ENCODE data around the gene HDLBP. TPM values are rescaled to one million over a fixed set of nuclear protein-coding genes. Genes with fewer than 3 reads are reported as not detected.

Gene HDLBP
- total RNA-seq, 1 experiment from 2014 or later, result 350 TPM

DNA sequence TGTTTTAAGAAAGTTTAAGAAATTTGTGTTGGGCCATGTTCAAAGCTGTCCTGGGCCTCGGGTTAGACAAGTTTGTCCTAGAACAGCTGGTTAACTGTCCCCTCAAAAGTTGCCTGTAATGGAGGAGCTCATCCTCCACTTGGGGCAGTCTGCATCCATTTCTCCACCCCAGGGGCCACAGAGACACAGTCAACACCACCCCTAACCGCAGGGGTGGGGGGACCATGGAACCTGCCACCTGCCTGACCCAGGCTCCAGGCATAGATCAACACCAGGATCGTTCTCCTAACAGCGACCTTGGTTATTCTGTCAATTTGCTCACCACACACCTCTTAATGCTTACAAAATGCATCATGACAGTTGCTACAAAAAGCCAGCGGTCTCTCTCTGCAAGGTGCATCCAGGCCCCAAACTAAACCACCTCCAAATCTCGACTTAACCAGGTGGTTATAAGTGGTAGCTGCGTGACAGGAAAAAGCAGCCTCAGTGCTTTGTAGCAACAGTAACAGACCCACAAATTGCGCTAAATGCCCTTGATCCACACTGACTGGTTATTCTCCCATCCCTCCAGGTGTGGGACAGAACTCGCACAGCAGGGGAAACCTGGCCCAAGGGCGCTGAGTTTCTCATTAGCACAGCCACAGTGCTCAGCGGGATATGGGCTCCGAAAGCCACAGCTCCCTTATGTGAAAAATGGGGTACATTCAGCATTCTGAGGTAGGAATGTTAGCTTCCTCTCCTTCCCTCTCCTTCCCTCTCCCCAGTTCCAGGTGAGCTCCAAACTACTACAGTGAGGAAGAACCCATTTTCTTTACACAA is 48.0 kb downstream of the HDLBP start:
- Histone ChIP-seq H3K4me1 (peaks cover 11% of the 10 kb centered on the region; the same call in 1 of the 2 replicates), H3K36me3 (ENCODE audit: control insufficient read depth, insufficient read depth, low read length) (no peaks in the 10 kb centered on the region; the same call in 1 of the 2 replicates), H3K4me3 (ENCODE audit: low read depth, low read length) (no peak overlapping the region), H3K9me3 (no peaks in the 10 kb centered on the region), H3K27me3 (replicated peaks; ENCODE audit: control insufficient read depth, insufficient read depth, low read length) (no peaks in the 10 kb centered on the region)
- no peak for DNase-seq
- ChIA-PET CTCF (interaction anchor here (0.6 kb wide), 1 partner anchor 510 kb away, joined by 3 read pairs; no protein-coding TSS in a partner anchor), POLR2A (no interaction called here)
- no peaks in the 10 kb centered on the region for H3K9me3 Mint-ChIP-seq (ENCODE audit: unreplicated experiment)
- H3K4me1 Mint-ChIP-seq (ENCODE audit: low read depth, unreplicated experiment), result peaks cover 8% of the 10 kb centered on the region
- H3K27ac Mint-ChIP-seq (ENCODE audit: unreplicated experiment), result no peak overlapping the region
- TF ChIP-seq, protein P1, sequence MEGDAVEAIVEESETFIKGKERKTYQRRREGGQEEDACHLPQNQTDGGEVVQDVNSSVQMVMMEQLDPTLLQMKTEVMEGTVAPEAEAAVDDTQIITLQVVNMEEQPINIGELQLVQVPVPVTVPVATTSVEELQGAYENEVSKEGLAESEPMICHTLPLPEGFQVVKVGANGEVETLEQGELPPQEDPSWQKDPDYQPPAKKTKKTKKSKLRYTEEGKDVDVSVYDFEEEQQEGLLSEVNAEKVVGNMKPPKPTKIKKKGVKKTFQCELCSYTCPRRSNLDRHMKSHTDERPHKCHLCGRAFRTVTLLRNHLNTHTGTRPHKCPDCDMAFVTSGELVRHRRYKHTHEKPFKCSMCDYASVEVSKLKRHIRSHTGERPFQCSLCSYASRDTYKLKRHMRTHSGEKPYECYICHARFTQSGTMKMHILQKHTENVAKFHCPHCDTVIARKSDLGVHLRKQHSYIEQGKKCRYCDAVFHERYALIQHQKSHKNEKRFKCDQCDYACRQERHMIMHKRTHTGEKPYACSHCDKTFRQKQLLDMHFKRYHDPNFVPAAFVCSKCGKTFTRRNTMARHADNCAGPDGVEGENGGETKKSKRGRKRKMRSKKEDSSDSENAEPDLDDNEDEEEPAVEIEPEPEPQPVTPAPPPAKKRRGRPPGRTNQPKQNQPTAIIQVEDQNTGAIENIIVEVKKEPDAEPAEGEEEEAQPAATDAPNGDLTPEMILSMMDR (IDR thresholded peaks at IDR 0.05; ENCODE audit: insufficient read depth in 1 of 2, low read depth in 1 of 2, low read length in 1 of 2, severe bottlenecking in 1 of 2, unreplicated experiment in 1 of 2), result no peak
- H3K27me3 Mint-ChIP-seq (ENCODE audit: insufficient read depth, unreplicated experiment), result no peaks in the 10 kb centered on the region
- intact Hi-C loops (cut with micrococcal nuclease; ENCODE audit: unreplicated experiment), result no loop called here
- no peak overlapping the region for H3K4me3 Mint-ChIP-seq (ENCODE audit: unreplicated experiment)
- BruUV-seq (replicated peaks), result no TSS peak
- peaks cover 85% of the 10 kb centered on the region for H3K36me3 Mint-ChIP-seq (ENCODE audit: insufficient read depth, unreplicated experiment)

DNA sequence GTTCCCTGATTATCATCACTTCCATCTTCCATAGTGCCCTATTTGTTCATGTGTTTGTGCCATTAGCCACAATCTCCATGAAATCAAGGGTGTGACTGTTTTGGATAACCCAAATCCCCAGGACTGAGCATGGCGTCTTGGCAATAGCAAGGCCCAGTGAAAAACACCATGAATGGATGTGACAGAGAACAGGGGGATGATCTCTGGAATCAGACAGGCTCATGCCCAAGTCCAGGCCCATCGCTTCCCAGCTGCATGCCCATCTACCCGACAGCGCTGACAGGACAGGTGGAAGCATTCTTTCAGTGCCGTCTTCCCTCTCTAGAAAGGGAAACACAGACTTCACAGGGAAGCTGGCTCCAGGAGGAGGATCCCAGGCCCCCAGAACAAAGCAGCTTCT is 50.0 kb downstream of the HDLBP start:
- CTCF ChIA-PET, result no interaction called here
- H3K27ac Mint-ChIP-seq (ENCODE audit: unreplicated experiment), result no peak overlapping the region
- H3K4me1 ChIP-seq, result no peaks in the 10 kb centered on the region; the same call in 1 of the 2 replicates
- H3K36me3 ChIP-seq (ENCODE audit: control insufficient read depth, insufficient read depth, low read length), result peaks cover 3% of the 10 kb centered on the region; the same call in 1 of the 2 replicates
- H3K4me1 Mint-ChIP-seq (ENCODE audit: low read depth, unreplicated experiment), result no peaks in the 10 kb centered on the region
- no peaks in the 10 kb centered on the region for H3K27me3 ChIP-seq (replicated peaks; ENCODE audit: control insufficient read depth, insufficient read depth, low read length)
- TF ChIP-seq, protein P1 (IDR thresholded peaks at IDR 0.05; ENCODE audit: insufficient read depth in 1 of 2, low read depth in 1 of 2, low read length in 1 of 2, severe bottlenecking in 1 of 2, unreplicated experiment in 1 of 2), result no peak
- H3K9me3 ChIP-seq, result no peaks in the 10 kb centered on the region
- peaks cover 90% of the 10 kb centered on the region for H3K36me3 Mint-ChIP-seq (ENCODE audit: insufficient read depth, unreplicated experiment)
- BruUV-seq (replicated peaks), result no TSS peak
- H3K4me3 Mint-ChIP-seq (ENCODE audit: unreplicated experiment), result no peak overlapping the region
- POLR2A ChIA-PET, result no interaction called here
- no peaks in the 10 kb centered on the region for H3K27me3 Mint-ChIP-seq (ENCODE audit: insufficient read depth, unreplicated experiment)
- intact Hi-C loops (cut with micrococcal nuclease; ENCODE audit: unreplicated experiment), result no loop called here
- H3K4me3 ChIP-seq (ENCODE audit: low read depth, low read length), result no peak overlapping the region
- H3K9me3 Mint-ChIP-seq (ENCODE audit: unreplicated experiment), result no peaks in the 10 kb centered on the region
- no peak for DNase-seq

DNA sequence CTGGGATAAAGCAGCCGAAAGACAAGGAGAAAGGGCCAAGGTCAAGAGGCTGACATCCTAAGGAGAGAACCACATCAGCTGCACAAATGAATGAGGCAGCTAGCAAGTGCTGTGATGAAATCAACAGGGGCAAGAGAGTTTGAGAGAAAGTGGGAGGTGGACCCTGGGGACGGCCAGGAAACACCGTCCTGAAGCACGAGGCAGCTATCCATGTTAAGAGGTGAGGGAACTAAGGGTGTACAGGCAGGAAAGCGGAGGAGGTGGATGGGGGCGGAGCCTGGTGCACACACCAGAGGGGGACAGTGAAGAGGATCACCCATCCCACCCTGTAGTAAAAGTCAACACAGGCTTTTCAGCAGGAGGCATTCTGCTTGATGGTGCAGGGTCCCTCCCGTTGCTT is 52.4 kb downstream of the HDLBP start:
- no peaks in the 10 kb centered on the region for H3K9me3 ChIP-seq
- peaks cover 3% of the 10 kb centered on the region; the same call in 1 of the 2 replicates for H3K36me3 ChIP-seq (ENCODE audit: control insufficient read depth, insufficient read depth, low read length)
- H3K4me3 ChIP-seq (ENCODE audit: low read depth, low read length), result no peak overlapping the region
- H3K27me3 Mint-ChIP-seq (ENCODE audit: insufficient read depth, unreplicated experiment), result no peaks in the 10 kb centered on the region
- BruUV-seq (replicated peaks), result no TSS peak
- H3K36me3 Mint-ChIP-seq (ENCODE audit: insufficient read depth, unreplicated experiment), result peaks cover 97% of the 10 kb centered on the region
- H3K27me3 ChIP-seq (replicated peaks; ENCODE audit: control insufficient read depth, insufficient read depth, low read length), result no peaks in the 10 kb centered on the region
- ChIA-PET POLR2A (no interaction called here), CTCF (no interaction called here)
- intact Hi-C loops (cut with micrococcal nuclease; ENCODE audit: unreplicated experiment), result no loop called here
- H3K9me3 Mint-ChIP-seq (ENCODE audit: unreplicated experiment), result no peaks in the 10 kb centered on the region
- no peak overlapping the region for H3K4me3 Mint-ChIP-seq (ENCODE audit: unreplicated experiment)
- H3K4me1 Mint-ChIP-seq (ENCODE audit: low read depth, unreplicated experiment), result no peaks in the 10 kb centered on the region
- no peak overlapping the region for H3K27ac Mint-ChIP-seq (ENCODE audit: unreplicated experiment)
- TF ChIP-seq, protein P1 (IDR thresholded peaks at IDR 0.05; ENCODE audit: insufficient read depth in 1 of 2, low read depth in 1 of 2, low read length in 1 of 2, severe bottlenecking in 1 of 2, unreplicated experiment in 1 of 2), result no peak
- H3K4me1 ChIP-seq, result no peaks in the 10 kb centered on the region
- no peak for DNase-seq

All from Caco-2 (cell line).